RWPE2 (cell line): ENCODE data around the gene LINC01488.

ENCODE experiments used
- ATAC-seq: fragments of 200-7000 bp; cut with Tn5 transposase; 3 replicates; pipeline ENCODE4 v1.9.1; 2021; ENCODE audit warnings: low read depth
- DNase-seq: peaks from one replicate; pipeline ENCODE4 v3.0.0-alpha.2; 2020; ENCODE audit warnings: low spot score
- H3K27ac ChIP-seq: fragments of 450-650 bp; 2 replicates; pipeline ENCODE4 v1.5.1; 2017; ENCODE audit warnings: mild to moderate bottlenecking; ENCODE audit not compliant: poor library complexity, severe bottlenecking
- H3K27me3 ChIP-seq: fragments of 250-450 bp; sonication (Bioruptor Pico); 2 replicates; pipeline ENCODE4 v1.5.1; 2021; ENCODE audit warnings: mild to moderate bottlenecking, moderate library complexity; ENCODE audit not compliant: insufficient read depth, poor library complexity, severe bottlenecking
- H3K36me3 ChIP-seq: fragments of 250-450 bp; sonication (Bioruptor Pico); 2 replicates; pipeline ENCODE4 v1.5.1; 2020; ENCODE audit warnings: low read depth, mild to moderate bottlenecking, moderate library complexity
- H3K4me1 ChIP-seq: fragments of 250-450 bp; sonication (Bioruptor Pico); 2 replicates; pipeline ENCODE4 v1.5.1; 2021; ENCODE audit warnings: mild to moderate bottlenecking, moderate library complexity; ENCODE audit not compliant: insufficient read depth, poor library complexity, severe bottlenecking
- H3K4me3 ChIP-seq: fragments of 250-450 bp; sonication (Bioruptor Pico); 2 replicates; pipeline ENCODE4 v1.5.1; 2021; ENCODE audit warnings: mild to moderate bottlenecking, moderate library complexity; ENCODE audit not compliant: severe bottlenecking
- H3K9me3 ChIP-seq: fragments of 250-450 bp; sonication (Bioruptor Pico); 2 replicates; pipeline ENCODE4 v1.5.1; 2021; ENCODE audit warnings: mild to moderate bottlenecking, moderate library complexity; ENCODE audit not compliant: severe bottlenecking
- TF ChIP-seq, protein P1 (sequence below): fragments of 450-650 bp; IDR thresholded peaks from one replicate; pipeline ENCODE4 v1.5.1; 2017; ENCODE audit warnings: mild to moderate bottlenecking, moderate library complexity; ENCODE audit not compliant: poor library complexity, severe bottlenecking

The LINC01488 gene

GRCh38 chr11:69456712-69457111, 24.8 kb upstream of the LINC01488 start:
- DNase-seq, result no peak
- H3K27ac ChIP-seq, result no peak overlapping the region
- no peak for ATAC-seq
- no peaks in the 10 kb centered on the region for H3K36me3 ChIP-seq
- peaks cover 8% of the 10 kb centered on the region for H3K9me3 ChIP-seq
- TF ChIP-seq, protein P1, sequence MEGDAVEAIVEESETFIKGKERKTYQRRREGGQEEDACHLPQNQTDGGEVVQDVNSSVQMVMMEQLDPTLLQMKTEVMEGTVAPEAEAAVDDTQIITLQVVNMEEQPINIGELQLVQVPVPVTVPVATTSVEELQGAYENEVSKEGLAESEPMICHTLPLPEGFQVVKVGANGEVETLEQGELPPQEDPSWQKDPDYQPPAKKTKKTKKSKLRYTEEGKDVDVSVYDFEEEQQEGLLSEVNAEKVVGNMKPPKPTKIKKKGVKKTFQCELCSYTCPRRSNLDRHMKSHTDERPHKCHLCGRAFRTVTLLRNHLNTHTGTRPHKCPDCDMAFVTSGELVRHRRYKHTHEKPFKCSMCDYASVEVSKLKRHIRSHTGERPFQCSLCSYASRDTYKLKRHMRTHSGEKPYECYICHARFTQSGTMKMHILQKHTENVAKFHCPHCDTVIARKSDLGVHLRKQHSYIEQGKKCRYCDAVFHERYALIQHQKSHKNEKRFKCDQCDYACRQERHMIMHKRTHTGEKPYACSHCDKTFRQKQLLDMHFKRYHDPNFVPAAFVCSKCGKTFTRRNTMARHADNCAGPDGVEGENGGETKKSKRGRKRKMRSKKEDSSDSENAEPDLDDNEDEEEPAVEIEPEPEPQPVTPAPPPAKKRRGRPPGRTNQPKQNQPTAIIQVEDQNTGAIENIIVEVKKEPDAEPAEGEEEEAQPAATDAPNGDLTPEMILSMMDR, result no peak
- H3K27me3 ChIP-seq, result no peaks in the 10 kb centered on the region
- H3K4me3 ChIP-seq, result no peak overlapping the region
- peaks cover 7% of the 10 kb centered on the region for H3K4me1 ChIP-seq

DNA sequence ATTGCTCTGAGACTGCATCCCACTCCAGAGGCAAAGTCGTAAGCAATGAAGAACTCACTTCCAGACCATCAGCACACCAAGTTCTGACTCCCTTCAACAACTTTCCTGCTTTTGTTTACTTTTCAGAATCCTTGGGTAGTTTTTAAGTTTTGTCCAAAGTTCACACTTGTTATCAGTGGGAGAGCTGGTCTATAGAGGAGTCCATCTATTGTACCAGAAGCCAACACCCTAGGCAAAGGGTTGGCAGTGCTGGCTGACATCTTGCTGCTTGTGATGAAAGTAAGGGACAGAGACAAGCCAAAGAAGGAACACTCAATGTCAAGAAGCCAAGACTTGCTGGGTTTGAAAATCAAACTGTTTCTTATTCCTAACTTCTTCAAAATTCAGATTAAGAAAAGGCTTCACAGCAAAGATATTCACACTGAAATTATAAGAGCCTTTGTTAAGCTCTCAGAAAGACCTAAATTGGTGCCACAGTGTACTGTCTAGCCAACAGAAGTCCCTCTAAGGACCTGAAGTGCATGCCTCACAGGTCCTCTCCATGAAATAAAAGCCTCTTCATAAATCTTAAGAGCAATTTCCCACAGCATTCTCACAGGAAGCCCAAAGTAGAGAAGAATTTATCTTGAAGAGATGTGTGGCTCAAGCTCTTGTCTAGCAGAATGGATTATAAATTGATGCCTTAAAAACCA, 21.5 kb upstream of the LINC01488 start:
- Histone ChIP-seq H3K9me3 (peaks cover 10% of the 10 kb centered on the region), H3K4me3 (no peak overlapping the region), H3K27me3 (no peaks in the 10 kb centered on the region), H3K27ac (peak overlapping the region; percentile 66), H3K4me1 (peaks cover 7% of the 10 kb centered on the region), H3K36me3 (no peaks in the 10 kb centered on the region)
- DNase-seq (no peak), ATAC-seq (no peak)
- TF ChIP-seq, protein P1, result no peak

DNA sequence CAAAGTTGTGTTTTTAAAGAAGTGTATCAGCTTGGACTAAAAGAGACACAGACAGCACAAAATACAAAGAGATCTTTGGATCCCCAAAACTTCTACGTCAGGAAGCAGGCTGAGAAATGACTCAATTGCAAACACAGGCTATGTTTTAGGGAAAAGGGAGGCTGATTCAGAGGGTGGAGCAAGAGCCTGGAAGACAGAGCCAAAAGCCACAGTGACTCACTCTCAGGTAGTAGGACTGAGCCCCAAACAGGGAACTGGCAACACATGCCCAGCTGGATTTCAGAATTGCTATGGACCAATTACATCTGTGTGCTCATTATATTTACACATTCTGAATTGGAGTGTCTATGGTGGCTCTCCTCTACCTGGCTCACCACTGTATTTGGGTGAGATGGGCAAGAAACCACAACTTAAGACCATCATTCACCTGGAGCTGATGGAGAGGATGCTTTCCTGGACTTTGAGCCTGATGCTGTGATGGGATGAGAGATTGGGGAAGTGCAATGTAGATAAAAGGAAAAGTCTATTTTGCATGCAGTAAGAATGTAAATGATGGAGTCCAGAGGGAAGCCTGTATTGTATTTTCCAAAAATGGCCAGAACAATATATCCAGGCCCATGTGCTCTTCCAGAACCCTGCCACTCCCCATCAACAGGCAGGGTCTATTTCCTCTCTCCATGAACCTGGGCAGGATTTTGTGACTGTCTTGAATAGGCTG, 20.8 kb upstream of the LINC01488 start:
- TF ChIP-seq, protein P1, result no peak
- Histone ChIP-seq H3K36me3 (no peaks in the 10 kb centered on the region), H3K4me1 (peaks cover 8% of the 10 kb centered on the region), H3K27ac (peak overlapping the region; percentile 66), H3K4me3 (no peak overlapping the region), H3K27me3 (no peaks in the 10 kb centered on the region), H3K9me3 (peaks cover 10% of the 10 kb centered on the region)
- peak; percentile 100 for ATAC-seq
- no peak for DNase-seq

DNA sequence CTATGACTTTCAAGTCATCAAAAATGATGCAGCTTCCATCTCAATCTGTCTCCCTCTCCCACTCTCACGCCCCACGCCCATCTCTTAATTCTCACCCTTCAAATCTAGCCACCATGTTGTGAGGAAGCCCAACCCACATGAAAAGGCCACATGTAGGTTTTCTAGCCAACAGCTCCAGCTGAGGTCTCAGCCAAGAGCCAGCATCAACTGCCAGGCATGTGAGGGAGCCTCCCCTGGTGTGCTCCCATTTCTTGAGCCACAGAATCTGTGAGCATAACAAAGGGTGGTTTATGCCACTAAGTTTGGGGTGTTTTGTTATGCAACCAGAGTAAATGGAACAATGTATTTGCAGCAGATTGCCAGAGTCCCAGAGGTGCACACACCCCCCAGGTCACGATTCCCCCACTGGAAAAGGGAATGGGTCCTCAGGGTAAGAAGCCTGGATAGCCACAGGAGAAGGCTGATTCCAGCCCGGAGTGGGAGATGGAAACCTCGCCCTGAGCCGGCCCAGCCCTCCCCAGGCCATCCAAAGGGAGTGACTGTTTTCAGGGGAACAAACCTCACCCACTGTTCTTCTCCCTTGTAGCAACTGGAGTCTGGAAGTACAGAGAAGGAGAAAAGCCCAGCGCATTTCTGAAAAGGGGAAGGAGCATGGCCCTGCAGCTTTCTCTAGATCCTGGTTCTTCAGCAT, 20.0 kb upstream of the LINC01488 start:
- Histone ChIP-seq H3K27ac (peak overlapping the region; percentile 66), H3K4me3 (no peak overlapping the region), H3K27me3 (no peaks in the 10 kb centered on the region), H3K36me3 (no peaks in the 10 kb centered on the region), H3K9me3 (peaks cover 10% of the 10 kb centered on the region), H3K4me1 (peaks cover 10% of the 10 kb centered on the region)
- ATAC-seq, result no peak
- TF ChIP-seq, protein P1, result no peak
- DNase-seq, result no peak
